Neuronal stem cell (in vitro differentiated cells): ENCODE data around the gene MED12L.

Experiments
- DNase-seq: peaks from one replicate; pipeline ENCODE4 v3.0.0-alpha.2; 2013; ENCODE audit warnings: low spot score
- H2AFZ ChIP-seq: one replicate; pipeline ENCODE4 v1.6.1; 2013; ENCODE audit warnings: mild to moderate bottlenecking, low read length, inconsistent platforms
- H2AK5ac ChIP-seq: 2 replicates; pipeline ENCODE4 v1.6.1; 2013; ENCODE audit warnings: low read depth, mild to moderate bottlenecking, inconsistent platforms, low read length, moderate library complexity, mixed read lengths
- H2BK120ac ChIP-seq: 2 replicates; pipeline ENCODE4 v1.6.1; 2013; ENCODE audit warnings: low read depth, mild to moderate bottlenecking, inconsistent platforms, low read length, moderate library complexity, mixed read lengths
- H2BK12ac ChIP-seq: one replicate; pipeline ENCODE4 v1.6.1; 2013; ENCODE audit warnings: low read length, inconsistent platforms
- H2BK15ac ChIP-seq: 2 replicates; pipeline ENCODE4 v1.6.1; 2013; ENCODE audit warnings: mild to moderate bottlenecking, low read length, inconsistent platforms, mixed read lengths
- H2BK5ac ChIP-seq: one replicate; pipeline ENCODE4 v1.6.1; 2013; ENCODE audit warnings: inconsistent platforms, mild to moderate bottlenecking, low read length, moderate library complexity
- H3K14ac ChIP-seq: one replicate; pipeline ENCODE4 v1.6.1; 2013; ENCODE audit warnings: low read length, inconsistent platforms
- H3K18ac ChIP-seq: 2 replicates; pipeline ENCODE4 v1.6.1; 2013; ENCODE audit warnings: low read length, inconsistent platforms
- H3K23ac ChIP-seq: 2 replicates; pipeline ENCODE4 v1.6.1; 2013; ENCODE audit warnings: low read depth, mild to moderate bottlenecking, mixed read lengths, low read length, inconsistent platforms; ENCODE audit not compliant: poor library complexity
- H3K27ac ChIP-seq: replicated peaks from 3 replicates; pipeline ENCODE4 v1.5.1; 2013; ENCODE audit warnings: low read length, inconsistent platforms
- H3K27me3 ChIP-seq, 3 experiments: 2 replicates each; pipeline ENCODE4 v1.6.1; 2013; ENCODE audit warnings: low read length in 3 of 3, mild to moderate bottlenecking in 2 of 3, inconsistent platforms in 1 of 3, low read depth in 1 of 3, mixed read lengths in 1 of 3, moderate library complexity in 1 of 3; ENCODE audit not compliant: control insufficient read depth in 3 of 3, insufficient read depth in 3 of 3
- H3K36me3 ChIP-seq, 2 donors: replicated peaks in 1 of 2; 2 replicates each; pipeline ENCODE4 v1.6.1; 2013; ENCODE audit warnings: low read length in 2 of 2; ENCODE audit not compliant: control insufficient read depth in 2 of 2, insufficient read depth in 2 of 2
- H3K4ac ChIP-seq: 2 replicates; pipeline ENCODE4 v1.6.1; 2013; ENCODE audit warnings: inconsistent platforms, mild to moderate bottlenecking, low read length, moderate library complexity
- H3K4me1 ChIP-seq, 2 donors: 1 replicate in 1 of 2; 2 replicates in 1 of 2; pipeline ENCODE4 v1.6.1; 2013; ENCODE audit warnings: low read length in 2 of 2, low read depth in 1 of 2; ENCODE audit not compliant: control insufficient read depth in 2 of 2, insufficient read depth in 1 of 2
- H3K4me2 ChIP-seq: one replicate; pipeline ENCODE4 v1.6.1; 2013; ENCODE audit warnings: mild to moderate bottlenecking, low read length, inconsistent platforms; ENCODE audit not compliant: insufficient read depth, poor library complexity, severe bottlenecking
- H3K4me3 ChIP-seq, 2 donors: 2 replicates each; pipeline ENCODE4 v1.5.1; 2013; ENCODE audit warnings: low read length in 2 of 2, mild to moderate bottlenecking in 2 of 2, inconsistent platforms in 1 of 2, moderate library complexity in 1 of 2
- H3K79me1 ChIP-seq: one replicate; pipeline ENCODE4 v1.6.1; 2013; ENCODE audit warnings: low read depth, mild to moderate bottlenecking, inconsistent platforms, low read length, moderate library complexity
- H3K9ac ChIP-seq: one replicate; pipeline ENCODE4 v1.6.1; 2013; ENCODE audit warnings: mild to moderate bottlenecking, low read depth, low read length, inconsistent platforms; ENCODE audit not compliant: poor library complexity
- H3K9me3 ChIP-seq, 2 donors: replicated peaks in 1 of 2; 2 replicates each; pipeline versions ENCODE3 to v1.6.1; 2013; ENCODE audit warnings: low read length in 2 of 2, mild to moderate bottlenecking in 2 of 2, inconsistent platforms in 1 of 2, low read depth in 1 of 2, mixed read lengths in 1 of 2, moderate library complexity in 1 of 2; ENCODE audit not compliant: control insufficient read depth in 2 of 2, insufficient read depth in 1 of 2
- H4K8ac ChIP-seq: one replicate; pipeline ENCODE4 v1.6.1; 2013; ENCODE audit warnings: low read depth, mild to moderate bottlenecking, inconsistent platforms, low read length, moderate library complexity
- H4K91ac ChIP-seq: one replicate; pipeline ENCODE4 v1.6.1; 2013; ENCODE audit warnings: low read length, low read depth, mild to moderate bottlenecking, inconsistent platforms; ENCODE audit not compliant: poor library complexity
- WGBS, 2 donors: extraction: QIAGEN DNeasy Blood & Tissue Kit; methylation state at CpG; one replicate each; pipeline ENCODE4 v1.1.7; 2013; ENCODE audit warnings: missing lambda C conversion rate in 2 of 2, mixed read lengths in 1 of 2; ENCODE audit not compliant: insufficient read length in 2 of 2, insufficient replicate concordance in 1 of 2; ENCODE audit errors: extremely low coverage in 2 of 2; 5-methylcytosine and 5-hydroxymethylcytosine counted together

MED12L gene

DNA sequence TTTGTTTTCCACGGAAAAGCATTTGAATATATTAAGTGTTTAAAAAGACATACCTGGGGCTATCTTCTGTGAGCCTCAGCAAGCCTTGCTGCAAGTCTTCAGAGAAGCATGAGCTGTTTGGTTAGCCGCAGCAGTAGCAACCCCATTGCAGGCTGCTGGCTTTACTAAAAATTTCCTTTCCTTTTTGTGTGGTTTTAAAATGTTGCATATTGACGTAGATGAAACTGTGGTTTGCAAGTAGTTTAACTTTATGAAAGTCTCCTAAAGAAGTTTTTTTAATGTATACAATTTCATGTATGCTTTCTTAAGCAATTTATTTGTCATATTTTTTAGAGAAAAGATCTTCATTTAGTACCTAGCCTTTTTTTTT is 117.6 kb downstream of the MED12L start, which contains the start of gene GPR171:
Gene GPR171 (minus strand): TSS at position 166 of the 370 bp plus-strand sequence. CDS start 3,830 bp downstream, outside the sequence.
- no peak within 1 kb of the TSS for H3K23ac ChIP-seq
- no CpG with 5 or more reads among the region's 3 CpGs for WGBS, 2 donors
- peaks cover 3 to 4% of the 10 kb centered on the region in 2 donors for H3K36me3 ChIP-seq
- no peak within 1 kb of the TSS for H2BK15ac ChIP-seq
- no peak for DNase-seq
- no peaks in the 10 kb centered on the region for H3K9me3 ChIP-seq
- H3K4me1 ChIP-seq: peaks cover 0 to 2% of the 10 kb centered on the region in 2 donors
- no peak within 1 kb of the TSS for H2BK120ac ChIP-seq
- no peak within 1 kb of the TSS for H2BK12ac ChIP-seq
- H4K8ac ChIP-seq: no peak within 1 kb of the TSS
- no peak within 1 kb of the TSS for H3K4me2 ChIP-seq
- H3K79me1 ChIP-seq: no peaks in the 10 kb centered on the region
- H2BK5ac ChIP-seq: no peak within 1 kb of the TSS
- H3K18ac ChIP-seq: no peak within 1 kb of the TSS
- no peak within 1 kb of the TSS for H4K91ac ChIP-seq
- no peak within 1 kb of the TSS for H3K9ac ChIP-seq
- H2AFZ ChIP-seq: no peak within 1 kb of the TSS
- no peak within 1 kb of the TSS for H3K4ac ChIP-seq
- no peaks in the 10 kb centered on the region for H3K27me3 ChIP-seq
- H3K14ac ChIP-seq: no peak within 1 kb of the TSS
- H3K4me3 ChIP-seq: no peak within 1 kb of the TSS
- no peak within 1 kb of the TSS for H2AK5ac ChIP-seq
- no peak within 1 kb of the TSS for H3K27ac ChIP-seq

GRCh38 chr3:151204530-151205402 is 119.3 kb downstream of the MED12L start:
- H4K8ac ChIP-seq: no peak overlapping the region
- no peak overlapping the region for H2BK12ac ChIP-seq
- H2AK5ac ChIP-seq: no peak overlapping the region
- peaks cover 0 to 2% of the 10 kb centered on the region in 2 donors for H3K4me1 ChIP-seq
- H2BK15ac ChIP-seq: no peak overlapping the region
- no peak overlapping the region for H3K4ac ChIP-seq
- no peak for DNase-seq
- no peak overlapping the region for H3K18ac ChIP-seq
- no peak overlapping the region for H2AFZ ChIP-seq
- no peak overlapping the region for H3K9ac ChIP-seq
- no peak overlapping the region for H3K4me3 ChIP-seq
- H3K27me3 ChIP-seq: no peaks in the 10 kb centered on the region
- no peak overlapping the region for H3K14ac ChIP-seq
- no peak overlapping the region for H3K27ac ChIP-seq
- H2BK5ac ChIP-seq: no peak overlapping the region
- no peak overlapping the region for H4K91ac ChIP-seq
- H2BK120ac ChIP-seq: no peak overlapping the region
- H3K36me3 ChIP-seq: no peaks in the 10 kb centered on the region
- H3K79me1 ChIP-seq: no peaks in the 10 kb centered on the region
- no peak overlapping the region for H3K23ac ChIP-seq
- H3K9me3 ChIP-seq: no peaks in the 10 kb centered on the region
- no CpG with 5 or more reads among the region's 3 CpGs for WGBS, 2 donors
- no peak overlapping the region for H3K4me2 ChIP-seq

DNA sequence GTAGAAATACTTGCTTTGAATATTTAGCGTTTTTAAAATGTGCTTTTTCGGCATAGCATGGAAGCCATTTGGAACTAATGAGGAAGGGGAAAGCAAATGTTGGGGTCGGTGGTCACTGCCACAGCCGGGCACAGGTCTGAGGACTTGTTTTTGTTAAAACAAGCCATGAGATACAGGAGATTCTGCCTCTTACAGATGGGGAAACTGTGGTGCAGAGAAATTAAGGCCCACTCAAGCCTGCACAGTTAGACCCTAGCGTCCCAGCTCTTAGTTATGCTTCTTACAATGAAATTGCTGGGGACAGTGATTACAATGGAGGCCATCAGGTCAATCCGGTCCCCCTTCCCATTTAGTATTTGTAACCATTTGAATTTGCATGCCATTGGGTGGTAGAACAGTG is 120.0 kb downstream of the MED12L start:
- H3K36me3 ChIP-seq: no peaks in the 10 kb centered on the region
- H3K18ac ChIP-seq: no peak overlapping the region
- H3K14ac ChIP-seq: no peak overlapping the region
- H2BK15ac ChIP-seq: no peak overlapping the region
- H3K4me3 ChIP-seq: no peak overlapping the region
- H3K27ac ChIP-seq: no peak overlapping the region
- H3K79me1 ChIP-seq: no peaks in the 10 kb centered on the region
- no peak overlapping the region for H2BK12ac ChIP-seq
- no peak overlapping the region for H4K8ac ChIP-seq
- H4K91ac ChIP-seq: no peak overlapping the region
- no peak overlapping the region for H2BK120ac ChIP-seq
- no peaks in the 10 kb centered on the region for H3K9me3 ChIP-seq
- no peaks in the 10 kb centered on the region for H3K27me3 ChIP-seq
- WGBS, 2 donors: no CpG with 5 or more reads among the region's 6 CpGs
- no peak overlapping the region for H2AK5ac ChIP-seq
- no peak overlapping the region for H2AFZ ChIP-seq
- H3K9ac ChIP-seq: no peak overlapping the region
- H3K23ac ChIP-seq: no peak overlapping the region
- H3K4me2 ChIP-seq: no peak overlapping the region
- DNase-seq: no peak
- no peak overlapping the region for H3K4ac ChIP-seq
- H3K4me1 ChIP-seq: peaks cover 0 to 2% of the 10 kb centered on the region in 2 donors
- H2BK5ac ChIP-seq: no peak overlapping the region

DNA sequence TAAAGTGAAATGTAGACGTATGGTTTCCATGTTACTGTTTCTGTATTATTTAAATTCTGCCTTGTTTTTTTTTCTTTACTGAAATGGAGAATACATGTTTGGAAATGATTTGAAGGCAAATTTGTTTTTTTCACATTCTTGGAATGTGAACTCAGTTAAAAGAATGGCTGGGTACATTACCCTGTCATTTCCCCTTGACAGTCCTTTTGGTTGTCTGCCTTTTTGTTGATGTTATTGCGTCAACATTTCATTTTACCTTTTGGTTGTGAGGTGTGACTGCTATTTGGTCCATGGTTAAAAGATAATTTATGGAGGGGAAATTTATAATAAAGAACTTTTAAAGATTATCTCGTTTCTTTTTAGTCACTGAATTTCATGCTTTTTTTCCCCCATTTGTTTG is 120.7 kb downstream of the MED12L start:
- H3K4me3 ChIP-seq: no peak overlapping the region
- no peak overlapping the region for H2AFZ ChIP-seq
- no peak for DNase-seq
- H3K27me3 ChIP-seq: no peaks in the 10 kb centered on the region
- no peak overlapping the region for H2BK12ac ChIP-seq
- no peak overlapping the region for H3K23ac ChIP-seq
- H3K79me1 ChIP-seq: no peaks in the 10 kb centered on the region
- H3K18ac ChIP-seq: no peak overlapping the region
- H3K27ac ChIP-seq: no peak overlapping the region
- H3K4me1 ChIP-seq: peaks cover 0 to 4% of the 10 kb centered on the region in 2 donors
- H3K4me2 ChIP-seq: no peak overlapping the region
- no peak overlapping the region for H4K8ac ChIP-seq
- H3K14ac ChIP-seq: no peak overlapping the region
- no CpG with 5 or more reads among the region's 3 CpGs for WGBS, 2 donors
- H3K9ac ChIP-seq: no peak overlapping the region
- no peak overlapping the region for H3K4ac ChIP-seq
- no peaks in the 10 kb centered on the region for H3K36me3 ChIP-seq
- no peak overlapping the region for H2AK5ac ChIP-seq
- no peak overlapping the region for H2BK120ac ChIP-seq
- no peaks in the 10 kb centered on the region for H3K9me3 ChIP-seq
- H2BK15ac ChIP-seq: no peak overlapping the region
- H4K91ac ChIP-seq: no peak overlapping the region
- no peak overlapping the region for H2BK5ac ChIP-seq
